Right cardiac atrium (tissue), 5 donors: ENCODE measurements around the gene MRPL46. TPM values are rescaled to one million over a fixed set of nuclear protein-coding genes. Genes with fewer than 3 reads are reported as not detected.

Source experiments
- ATAC-seq, 2 donors: fragments of 200-7000 bp; cut with Tn5 transposase; one replicate each; pipeline versions ENCODE4 v1.8.0 to v1.9.1; 2020; ENCODE audit warnings: moderate library complexity in 2 of 2, mild to moderate bottlenecking in 1 of 2
- DNase-seq, 3 donors: peaks; one replicate each; pipeline ENCODE4 v3.0.0-alpha.2; 2020
- H3K27ac ChIP-seq: one replicate; pipeline ENCODE4 v1.5.1; 2013; ENCODE audit warnings: mild to moderate bottlenecking, low read length, control low read depth, moderate library complexity
- H3K27me3 ChIP-seq: one replicate; pipeline ENCODE4 v1.6.1; 2013; ENCODE audit not compliant: control insufficient read depth, insufficient read depth
- H3K4me1 ChIP-seq: one replicate; pipeline ENCODE4 v1.6.1; 2013; ENCODE audit warnings: low read length; ENCODE audit not compliant: control insufficient read depth, insufficient read depth
- H3K4me3 ChIP-seq: one replicate; pipeline ENCODE4 v1.5.1; 2013; ENCODE audit warnings: low read length, control low read depth
- H3K9me3 ChIP-seq: one replicate; pipeline ENCODE4 v1.6.1; 2013; ENCODE audit warnings: low read length; ENCODE audit not compliant: control insufficient read depth
- WGBS: extraction: QIAGEN DNeasy Blood & Tissue Kit; methylation state at CpG from one replicate; pipeline ENCODE4 v1.1.7; 2013; 5-methylcytosine and 5-hydroxymethylcytosine counted together
- intact Hi-C, 4 donors: fragments of 100-400 bp; cut with DNase I; formaldehyde crosslinking; loops; one replicate each; pipeline versions ENCODE4 v1.11.0 to v1.14.0; 2022 to 2023
- long read RNA-seq, 4 donors: library from polyadenylated mRNA; unstranded; transcript quantifications; one replicate each; pipeline ENCODE4 v2.0.0, GENCODE V29; 2020 to 2021
- polyA plus RNA-seq: library from polyadenylated mRNA; stranded (reverse); fragments of 200-250 nt; gene quantifications from one replicate; pipeline ENCODE4 v1.2.3, GENCODE V29; 2013
- total RNA-seq, 4 donors: library from RNA; stranded (reverse); fragmentation: NEBNext Ultra II Directional; extraction: Animal tissue kit (Norgen Biotek cat#: 25700); gene quantifications; one replicate each; pipeline ENCODE4 v1.2.1, GENCODE V29; 2021
- donor health status: healthy with polysubstance abuse.
- donor health status: DM: no; HTN: yes; CAD: no.
- donor health status: DM: no; HTN: no; CAD: no.
- donor health status: DM: no; HTN: yes; CAD: no; lungs with severe emphysema.
- donor health status: DM: yes; HTN: yes; CAD: no.

Gene MRPL46
- total RNA-seq (10 to 100 TPM; 30.0 to 46.3 (median 40.0) TPM), polyA plus RNA-seq (67.9 TPM)
- long read RNA-seq, donor 1, transcript MRPL46-201 (4 exons, 1,019 nt), result major isoform, 65 of 69 reads
- long read RNA-seq, donor 1, partial matches to known transcripts, result 0 of 69 reads
- long read RNA-seq, donor 1, other reads (novel, unspliced or antisense), result 4 of 69 reads
- long read RNA-seq, donor 2, transcript MRPL46-201 (4 exons, 1,019 nt), result major isoform, 36 of 41 reads
- long read RNA-seq, donor 2, partial matches to known transcripts, result 0 of 41 reads
- long read RNA-seq, donor 2, other reads (novel, unspliced or antisense), result 5 of 41 reads
- long read RNA-seq, donor 3, transcript MRPL46-201 (4 exons, 1,019 nt), result major isoform, 22 of 27 reads
- long read RNA-seq, donor 3, partial matches to known transcripts, result 0 of 27 reads
- long read RNA-seq, donor 3, other reads (novel, unspliced or antisense), result 5 of 27 reads
- long read RNA-seq, donor 4, transcript MRPL46-201 (4 exons, 1,019 nt), result major isoform, 29 of 31 reads
- long read RNA-seq, donor 4, partial matches to known transcripts, result 0 of 31 reads
- long read RNA-seq, donor 4, other reads (novel, unspliced or antisense), result 2 of 31 reads

DNA sequence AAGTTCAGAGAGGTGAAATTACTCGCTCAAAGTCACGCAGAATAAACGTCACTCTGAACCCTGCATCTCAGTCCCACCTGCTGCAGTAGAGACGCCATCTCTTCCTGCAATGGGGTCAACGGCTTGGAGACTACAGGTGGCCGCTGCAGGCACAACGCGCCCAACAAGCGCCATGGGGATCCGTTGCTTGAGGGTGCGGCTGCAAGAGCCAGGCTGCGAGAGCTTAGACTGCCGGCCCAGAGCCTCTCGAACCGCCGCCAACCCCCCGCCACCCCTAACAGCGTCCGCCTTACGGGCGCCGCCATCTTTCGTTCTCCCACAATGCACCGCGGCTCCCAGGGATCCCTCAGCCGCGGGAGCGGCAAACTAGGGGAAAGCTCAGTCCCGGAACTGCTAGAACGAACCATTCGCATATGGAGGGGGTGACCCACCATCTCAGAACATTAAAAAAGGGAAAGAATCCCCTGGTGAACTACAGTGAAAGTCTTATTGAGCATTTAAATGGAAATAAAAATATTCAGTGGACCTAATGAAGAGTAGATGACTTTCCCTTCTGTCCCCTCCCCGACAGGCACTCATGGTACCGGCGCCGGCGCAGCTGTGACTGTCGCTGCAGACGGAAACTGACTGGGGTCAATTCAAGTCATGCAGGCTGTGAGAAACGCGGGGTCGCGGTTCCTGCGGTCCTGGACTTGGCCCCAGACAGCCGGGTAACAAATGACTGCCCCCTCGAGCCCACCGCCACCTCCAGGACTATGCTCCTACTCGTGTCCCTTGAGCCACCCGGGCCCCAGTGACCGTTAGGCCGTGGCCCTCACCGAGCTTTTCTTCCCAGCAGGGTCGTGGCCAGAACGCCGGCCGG lies at the start of gene MRPL46, which contains the start of gene MRPS11:
MRPL46 (minus strand) TSS at position 316 of the 862 bp plus-strand sequence; CDS start at position 305, 11 bp downstream.
MRPS11 (plus strand) TSS at position 636 of the 862 bp plus-strand sequence; CDS start at position 646, 10 bp downstream.
- Histone ChIP-seq H3K4me3 (peak within 1 kb of the TSS; percentile 73), H3K4me1 (peaks cover 2% of the 10 kb centered on the region), H3K9me3 (no peaks in the 10 kb centered on the region), H3K27ac (peak within 1 kb of the TSS; percentile 82), H3K27me3 (no peaks in the 10 kb centered on the region)
- DNase-seq (peak; percentile 91 to 96 (median 95)), ATAC-seq (peak; percentile 98)
- under 1% methylated on average over 55 of the region's 55 CpGs for WGBS
- intact Hi-C loops, result no loop called here

DNA sequence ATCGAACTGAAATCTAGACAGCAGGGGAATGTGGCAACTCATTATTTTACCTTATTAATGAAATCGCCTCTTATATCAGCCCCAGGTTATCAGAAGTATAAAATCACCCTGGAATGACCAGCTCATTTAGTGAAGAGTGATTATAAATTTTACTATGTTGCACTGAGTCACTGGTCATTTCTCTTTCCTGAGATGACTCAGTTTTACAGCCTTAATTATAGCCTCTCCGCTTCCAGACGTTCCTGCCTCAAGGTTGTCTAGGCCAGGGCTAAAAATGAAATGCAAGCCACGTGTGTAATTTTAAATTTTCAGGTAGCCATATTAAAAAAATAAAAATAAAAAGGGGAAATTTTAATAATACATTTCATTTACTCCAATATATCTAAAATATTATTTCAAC lies 46.0 kb upstream of the MRPL46 start:
- Histone ChIP-seq H3K4me3 (no peak overlapping the region), H3K9me3 (no peaks in the 10 kb centered on the region), H3K27me3 (no peaks in the 10 kb centered on the region), H3K27ac (no peak overlapping the region), H3K4me1 (no peaks in the 10 kb centered on the region)
- WGBS, result 87% methylated on average over 5 of the region's 5 CpGs
- ATAC-seq (no peak), DNase-seq (no peak)
- intact Hi-C loops, result no loop called here

DNA sequence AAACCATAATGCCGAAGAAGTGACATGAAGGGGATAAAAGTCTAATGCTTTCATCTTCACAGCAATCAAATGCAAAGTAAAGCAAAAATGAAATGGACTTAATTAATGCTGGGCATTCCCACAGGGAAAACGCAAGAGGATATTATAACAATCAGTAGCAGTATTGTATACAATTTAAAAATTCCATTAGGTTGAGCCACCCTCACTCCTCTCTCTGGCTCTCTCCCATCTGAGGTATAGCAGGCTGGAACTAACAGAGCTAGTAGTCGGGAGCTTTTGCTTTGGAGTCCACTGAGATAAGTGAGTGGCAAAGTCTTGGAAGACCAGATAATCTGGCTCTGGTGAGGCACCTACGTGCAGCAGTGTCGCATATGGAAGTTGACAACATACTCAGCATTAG lies 45.4 kb upstream of the MRPL46 start:
- WGBS, result 83% methylated on average over 5 of the region's 5 CpGs

DNA sequence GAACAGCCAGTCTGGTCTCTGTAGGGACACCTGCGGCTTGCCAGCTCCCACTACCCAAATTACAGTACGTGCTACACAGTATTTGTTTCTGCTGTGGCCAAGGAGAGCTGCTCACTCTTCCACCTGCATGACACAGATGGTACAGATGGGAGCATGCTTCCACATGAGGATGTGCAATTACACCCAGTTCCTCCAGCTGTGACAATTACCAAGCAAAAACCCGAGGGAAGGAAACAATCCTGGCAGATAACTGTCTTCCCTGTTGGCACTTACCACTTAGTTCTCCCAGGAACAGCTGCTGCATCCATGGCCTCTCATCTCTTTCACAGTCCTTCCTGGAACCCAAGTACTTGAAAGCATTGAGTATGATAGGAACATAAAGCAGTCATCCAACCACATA lies 44.9 kb upstream of the MRPL46 start:
- no peaks in the 10 kb centered on the region for H3K4me1 ChIP-seq
- no peaks in the 10 kb centered on the region for H3K9me3 ChIP-seq
- no peaks in the 10 kb centered on the region for H3K27me3 ChIP-seq
- DNase-seq (no peak), ATAC-seq (no peak)
- 79% methylated on average over 3 of the region's 3 CpGs for WGBS
- no peak overlapping the region for H3K4me3 ChIP-seq
- intact Hi-C loops, result no loop called here
- no peak overlapping the region for H3K27ac ChIP-seq

More for the DNA sequence above, 45.4 kb upstream of the MRPL46 start:
- Histone ChIP-seq H3K27ac (no peak overlapping the region), H3K9me3 (no peaks in the 10 kb centered on the region), H3K27me3 (no peaks in the 10 kb centered on the region), H3K4me1 (no peaks in the 10 kb centered on the region), H3K4me3 (no peak overlapping the region)
- DNase-seq, result no peak
- no peak for ATAC-seq
- intact Hi-C loops, result no loop called here

DNA sequence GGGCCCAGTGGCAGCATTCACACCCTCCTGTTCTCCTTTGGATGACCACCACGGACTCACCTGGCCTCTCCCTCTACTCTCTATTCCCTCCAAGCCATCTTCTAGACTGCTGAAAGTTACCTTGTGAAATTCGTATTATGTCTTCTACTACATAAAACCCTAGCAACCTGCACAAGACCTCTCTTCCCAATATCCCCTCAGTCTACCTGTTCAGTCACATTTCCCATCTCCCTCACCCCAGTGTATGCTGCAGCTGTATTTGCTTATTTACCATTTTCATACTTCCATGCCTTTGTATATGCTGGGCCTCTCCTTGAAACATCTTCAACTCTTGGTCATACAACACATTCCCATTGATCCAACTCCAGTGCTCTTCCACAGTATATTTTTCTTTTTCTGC lies 44.0 kb upstream of the MRPL46 start:
- DNase-seq (no peak), ATAC-seq (no peak)
- H3K27ac ChIP-seq, result no peak overlapping the region
- H3K4me3 ChIP-seq, result no peak overlapping the region
- WGBS, result 64% methylated on average over 2 of the region's 2 CpGs
- no peaks in the 10 kb centered on the region for H3K9me3 ChIP-seq
- H3K27me3 ChIP-seq, result no peaks in the 10 kb centered on the region
- intact Hi-C loops, result no loop called here
- H3K4me1 ChIP-seq, result no peaks in the 10 kb centered on the region

DNA sequence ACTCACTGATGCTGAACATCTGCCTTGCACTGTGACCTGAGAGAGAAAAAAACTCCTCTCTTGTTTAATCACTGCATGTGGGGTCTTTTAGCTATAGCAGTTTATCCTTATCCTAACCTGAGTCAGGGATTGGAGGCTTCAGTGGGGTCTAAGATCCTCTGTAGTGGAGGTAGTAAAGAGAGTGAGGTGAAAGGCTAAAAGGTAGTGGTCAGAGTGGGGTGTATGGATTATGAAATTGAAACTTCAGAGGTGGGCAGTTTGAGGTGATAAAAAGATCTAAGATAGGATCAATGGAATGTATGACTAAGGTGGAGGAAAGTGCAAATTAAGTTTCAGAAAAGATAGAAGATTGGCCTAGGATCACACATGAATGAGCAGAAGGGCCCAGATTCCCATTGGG lies 42.8 kb upstream of the MRPL46 start:
- no peak for DNase-seq
- intact Hi-C loops, result no loop called here

DNA sequence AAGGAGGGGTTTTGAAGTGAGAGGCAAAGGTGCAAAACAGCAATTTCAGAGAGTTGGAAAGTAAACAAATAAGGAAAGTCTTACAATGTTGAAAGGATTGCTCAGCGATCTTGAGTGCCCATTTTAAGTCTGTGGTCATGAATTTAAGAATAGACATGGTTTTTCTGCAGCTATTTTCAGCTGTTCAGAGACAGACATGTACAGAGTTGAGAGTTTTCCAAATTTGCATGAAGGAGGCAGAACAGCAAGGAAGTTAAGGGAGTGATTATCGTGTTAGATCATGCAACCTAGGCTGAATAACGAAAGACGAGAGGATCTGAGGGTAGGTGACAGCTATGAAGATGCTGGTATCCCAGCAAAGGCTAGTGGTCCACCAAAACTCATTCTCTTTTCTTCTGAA lies 42.1 kb upstream of the MRPL46 start:
- no peak overlapping the region for H3K4me3 ChIP-seq
- H3K9me3 ChIP-seq, result no peaks in the 10 kb centered on the region
- WGBS, result 93% methylated on average over 4 of the region's 4 CpGs
- no peaks in the 10 kb centered on the region for H3K27me3 ChIP-seq
- H3K27ac ChIP-seq, result no peak overlapping the region
- DNase-seq (no peak), ATAC-seq (no peak)
- intact Hi-C loops, result no loop called here
- H3K4me1 ChIP-seq, result no peaks in the 10 kb centered on the region

More for the DNA sequence above, 42.8 kb upstream of the MRPL46 start:
- H3K27ac ChIP-seq, result no peak overlapping the region
- H3K4me3 ChIP-seq, result no peak overlapping the region
- no peak for ATAC-seq
- H3K27me3 ChIP-seq, result no peaks in the 10 kb centered on the region
- no peaks in the 10 kb centered on the region for H3K9me3 ChIP-seq
- H3K4me1 ChIP-seq, result no peaks in the 10 kb centered on the region

DNA sequence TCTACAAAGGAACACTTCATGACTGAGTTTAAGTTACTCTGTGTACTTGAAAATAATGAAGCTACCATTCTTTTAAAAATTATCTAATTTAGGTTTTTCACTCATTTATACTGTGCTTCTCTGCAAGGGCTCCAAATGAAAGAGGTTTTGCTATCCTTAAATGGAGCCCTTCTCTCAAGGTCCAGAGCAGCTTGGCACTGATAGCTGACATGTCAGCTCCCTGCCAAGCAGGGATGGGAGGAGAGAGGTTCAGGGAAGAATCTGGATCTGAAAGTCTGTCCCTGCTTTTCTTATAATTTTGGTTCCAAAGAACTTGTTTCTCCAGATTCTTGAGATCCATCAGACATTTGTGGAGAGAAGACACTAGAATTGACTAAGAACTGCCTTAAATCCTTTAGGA lies 39.4 kb upstream of the MRPL46 start:
- Histone ChIP-seq H3K27me3 (no peaks in the 10 kb centered on the region), H3K4me3 (no peak overlapping the region), H3K27ac (no peak overlapping the region), H3K4me1 (no peaks in the 10 kb centered on the region), H3K9me3 (no peaks in the 10 kb centered on the region)
- no peak for DNase-seq
- intact Hi-C loops, result no loop called here
- ATAC-seq, result no peak

DNA sequence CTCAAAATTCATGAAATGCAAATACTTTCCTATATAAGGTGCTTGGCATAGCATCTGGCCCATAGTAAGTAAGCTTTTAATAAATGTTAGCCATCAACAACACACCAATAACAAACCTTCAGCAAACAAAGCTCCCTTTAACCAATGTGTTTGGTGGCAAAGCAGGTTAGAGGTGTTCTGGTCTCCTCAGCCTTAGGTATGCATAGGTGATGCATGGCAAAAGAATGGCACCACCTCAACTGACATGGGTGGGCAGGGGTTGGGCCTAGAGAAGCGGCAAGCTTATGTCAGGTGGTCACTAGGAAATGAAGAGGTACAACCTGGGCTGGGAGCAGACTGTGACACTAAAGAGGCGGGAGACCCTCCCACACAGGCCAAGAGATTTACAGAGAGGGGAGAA lies 38.5 kb upstream of the MRPL46 start:
- no peak for ATAC-seq
- intact Hi-C loops, result no loop called here
- WGBS, result 97% methylated on average over 2 of the region's 2 CpGs
- Histone ChIP-seq H3K4me3 (no peak overlapping the region), H3K27ac (no peak overlapping the region), H3K27me3 (no peaks in the 10 kb centered on the region), H3K4me1 (no peaks in the 10 kb centered on the region), H3K9me3 (no peaks in the 10 kb centered on the region)
- DNase-seq, result no peak

DNA sequence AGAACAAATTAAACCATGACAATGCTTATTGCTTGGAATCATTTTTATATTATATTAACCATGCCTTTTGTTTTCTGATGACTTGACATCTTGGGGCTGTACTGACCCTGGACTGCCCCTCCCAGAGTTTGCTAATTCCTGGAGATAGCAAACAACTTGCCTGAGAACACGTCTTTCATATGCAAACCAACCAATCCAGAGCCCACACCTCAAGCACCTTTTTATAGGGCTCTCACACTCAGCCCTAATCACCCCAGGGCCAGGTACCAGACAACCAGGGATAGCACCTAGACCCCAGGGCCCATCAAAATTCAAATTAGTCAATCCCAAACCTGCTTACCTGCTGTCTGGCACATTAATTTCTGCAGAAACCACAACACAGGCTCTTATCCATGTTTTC lies 37.3 kb upstream of the MRPL46 start:
- H3K4me3 ChIP-seq, result no peak overlapping the region
- DNase-seq, result no peak
- no peak for ATAC-seq
- H3K27me3 ChIP-seq, result no peaks in the 10 kb centered on the region
- WGBS, result 91% methylated on average over 1 of the region's 1 CpG
- no peaks in the 10 kb centered on the region for H3K4me1 ChIP-seq
- H3K9me3 ChIP-seq, result no peaks in the 10 kb centered on the region
- intact Hi-C loops, result no loop called here
- H3K27ac ChIP-seq, result no peak overlapping the region

DNA sequence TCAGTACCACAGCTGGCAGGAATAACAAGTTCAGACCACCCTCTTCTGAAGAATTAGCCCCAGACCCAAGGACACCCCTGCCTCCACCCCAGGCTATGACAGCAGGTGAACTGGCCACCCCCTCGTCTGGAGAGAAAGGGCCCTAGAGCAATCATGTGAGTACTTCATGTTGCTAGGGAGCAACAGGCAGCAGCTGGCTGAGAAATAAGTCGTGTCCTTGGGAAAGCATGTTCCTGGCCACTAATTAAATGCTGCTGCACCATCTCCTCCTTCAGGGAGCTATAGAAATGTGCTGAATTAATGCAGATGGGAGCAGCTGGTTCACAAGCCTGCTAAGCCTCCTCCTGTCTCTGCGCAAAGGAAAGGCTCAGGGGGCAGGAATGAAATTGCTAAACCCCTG lies 31.8 kb upstream of the MRPL46 start:
- intact Hi-C loops, result no loop called here
- H3K27ac ChIP-seq, result peak overlapping the region; percentile 72
- H3K4me3 ChIP-seq, result no peak overlapping the region
- H3K27me3 ChIP-seq, result no peaks in the 10 kb centered on the region
- peak; percentile 45 to 57 for ATAC-seq
- no peak for DNase-seq
- H3K9me3 ChIP-seq, result no peaks in the 10 kb centered on the region
- WGBS, result 67% methylated on average over 3 of the region's 3 CpGs
- H3K4me1 ChIP-seq, result peaks cover 4% of the 10 kb centered on the region
